ENCODE results near the gene EXOC3L4. TPM values are rescaled to one million over a fixed set of nuclear protein-coding genes. Genes with fewer than 3 reads are reported as not detected.

EXOC3L4 gene
- total and polyA plus RNA-seq, 2 donors (not counting 1 experiment from before 2014, with no cell fraction given) = 0.39 to 0.50 TPM

DNA sequence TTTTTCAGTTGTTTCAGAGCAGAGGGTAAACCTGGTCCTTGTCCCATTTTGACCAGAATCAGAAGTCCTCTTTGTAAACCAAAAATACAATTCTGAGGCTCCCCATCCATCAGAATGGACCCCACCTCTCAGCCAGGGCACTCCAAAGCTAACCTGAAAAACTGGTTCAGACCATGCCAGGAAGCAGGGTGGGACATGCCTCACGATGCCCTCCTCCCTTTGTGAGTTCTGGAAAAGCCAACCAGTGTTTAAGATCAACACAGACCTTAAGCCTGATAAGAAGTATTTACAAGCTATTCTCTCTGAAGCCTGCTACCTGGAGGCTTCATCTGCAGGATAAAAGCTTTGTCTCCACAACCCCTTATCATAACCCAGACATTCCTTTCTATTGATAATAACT, 64.2 kb downstream of the EXOC3L4 start:
- TF ChIP-seq, protein P1, sequence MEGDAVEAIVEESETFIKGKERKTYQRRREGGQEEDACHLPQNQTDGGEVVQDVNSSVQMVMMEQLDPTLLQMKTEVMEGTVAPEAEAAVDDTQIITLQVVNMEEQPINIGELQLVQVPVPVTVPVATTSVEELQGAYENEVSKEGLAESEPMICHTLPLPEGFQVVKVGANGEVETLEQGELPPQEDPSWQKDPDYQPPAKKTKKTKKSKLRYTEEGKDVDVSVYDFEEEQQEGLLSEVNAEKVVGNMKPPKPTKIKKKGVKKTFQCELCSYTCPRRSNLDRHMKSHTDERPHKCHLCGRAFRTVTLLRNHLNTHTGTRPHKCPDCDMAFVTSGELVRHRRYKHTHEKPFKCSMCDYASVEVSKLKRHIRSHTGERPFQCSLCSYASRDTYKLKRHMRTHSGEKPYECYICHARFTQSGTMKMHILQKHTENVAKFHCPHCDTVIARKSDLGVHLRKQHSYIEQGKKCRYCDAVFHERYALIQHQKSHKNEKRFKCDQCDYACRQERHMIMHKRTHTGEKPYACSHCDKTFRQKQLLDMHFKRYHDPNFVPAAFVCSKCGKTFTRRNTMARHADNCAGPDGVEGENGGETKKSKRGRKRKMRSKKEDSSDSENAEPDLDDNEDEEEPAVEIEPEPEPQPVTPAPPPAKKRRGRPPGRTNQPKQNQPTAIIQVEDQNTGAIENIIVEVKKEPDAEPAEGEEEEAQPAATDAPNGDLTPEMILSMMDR (conservative IDR thresholded peaks at IDR 0.05 in 1 of 2, IDR thresholded peaks at IDR 0.05 in 1 of 2; ENCODE audit: low read depth in 1 of 2, low read length in 2 of 2) = no peak
- no peak for TF ChIP-seq EZH2 (IDR thresholded peaks at IDR 0.05; ENCODE audit: low read length, missing control alignments)
- H3K9me3 ChIP-seq (ENCODE audit: control insufficient read depth, insufficient read depth, low read depth, low read length) = no peaks in the 10 kb centered on the region
- no peak overlapping the region for H3K27ac ChIP-seq (ENCODE audit: insufficient read depth, low read length)
- DNase-seq (ENCODE audit: low read depth in 2 of 2) = no peak
- H3K4me1 ChIP-seq (ENCODE audit: control insufficient read depth, extremely low read depth, insufficient read depth, low read length) = peaks cover 2% of the 10 kb centered on the region
- no peak overlapping the region for H3K4me3 ChIP-seq (replicated peaks in 1 of 4; ENCODE audit: control extremely low read depth in 1 of 4, insufficient read depth in 1 of 4, low read depth in 3 of 4, low read length in 4 of 4)
- no peaks in the 10 kb centered on the region for H3K79me2 ChIP-seq (ENCODE audit: control insufficient read depth, insufficient read depth, low read length)
- H3K4me2 ChIP-seq (ENCODE audit: extremely low read depth, insufficient read depth, low read length) = no peak overlapping the region
- H3K9ac ChIP-seq (ENCODE audit: insufficient read depth, low read length) = no peak overlapping the region
- H3K36me3 ChIP-seq (ENCODE audit: control insufficient read depth, insufficient read depth, low read length) = no peaks in the 10 kb centered on the region
- no peak overlapping the region for H2AFZ ChIP-seq (ENCODE audit: low read length)
- peaks cover 13% of the 10 kb centered on the region for H3K27me3 ChIP-seq (ENCODE audit: control insufficient read depth, insufficient read depth, low read length)
- no peaks in the 10 kb centered on the region for H4K20me1 ChIP-seq (ENCODE audit: control insufficient read depth, extremely low read depth, insufficient read depth, low read length)

Other genes with a start within 250 kb of the EXOC3L4 start
- under 0.01 TPM in 2 replicates for gene AMN, start 172.1 kb upstream of the EXOC3L4 start, total RNA-seq
- gene AMN, start 172.1 kb upstream of the EXOC3L4 start, polyA plus RNA-seq = not detected in 2 replicates
- 66.8 and 98.3 TPM in 2 replicates for gene CDC42BPB, start 37.2 kb upstream of the EXOC3L4 start, total RNA-seq
- 44.8 and 53.1 TPM in 2 replicates for gene CDC42BPB, start 37.2 kb upstream of the EXOC3L4 start, polyA plus RNA-seq
- gene LBHD2, start 10.5 kb upstream of the EXOC3L4 start, total RNA-seq = not detected in 2 replicates
- not detected in 2 replicates for gene LBHD2, start 10.5 kb upstream of the EXOC3L4 start, polyA plus RNA-seq
- 102 and 139 TPM in 2 replicates for gene TNFAIP2, start 28.7 kb downstream of the EXOC3L4 start, total RNA-seq
- gene TNFAIP2, start 28.7 kb downstream of the EXOC3L4 start, polyA plus RNA-seq = 31.6 and 71.5 TPM in 2 replicates
- gene EIF5, start 239.5 kb downstream of the EXOC3L4 start, total RNA-seq = 158 and 185 TPM in 2 replicates
- gene EIF5, start 239.5 kb downstream of the EXOC3L4 start, polyA plus RNA-seq = 333 and 400 TPM in 2 replicates